Glutamatergic neuron (in vitro differentiated cells): ENCODE data around the gene PMF1. TPM values are rescaled to one million over a fixed set of nuclear protein-coding genes. Genes with fewer than 3 reads are reported as not detected.

Experiments used
- DNase-seq: peaks from one replicate; pipeline ENCODE4 v3.0.0; 2022
- H3K27ac Mint-ChIP-seq: one replicate; pipeline ENCODE4 v1.8.0; 2020; ENCODE audit warnings: mild to moderate bottlenecking, mixed read lengths, inconsistent platforms; ENCODE audit not compliant: unreplicated experiment
- H3K27me3 Mint-ChIP-seq: one replicate; pipeline ENCODE4 v1.8.0; 2020; ENCODE audit warnings: mild to moderate bottlenecking, moderate library complexity, mixed read lengths, inconsistent platforms; ENCODE audit not compliant: unreplicated experiment
- H3K36me3 Mint-ChIP-seq: one replicate; pipeline ENCODE4 v1.8.0; 2020; ENCODE audit warnings: mild to moderate bottlenecking, mixed read lengths, inconsistent platforms; ENCODE audit not compliant: unreplicated experiment
- H3K4me1 Mint-ChIP-seq: one replicate; pipeline ENCODE4 v1.8.0; 2020; ENCODE audit warnings: mild to moderate bottlenecking, low read depth, mixed read lengths, inconsistent platforms; ENCODE audit not compliant: unreplicated experiment
- H3K4me3 Mint-ChIP-seq: one replicate; pipeline ENCODE4 v1.8.0; 2020; ENCODE audit warnings: mild to moderate bottlenecking, mixed read lengths, inconsistent platforms; ENCODE audit not compliant: unreplicated experiment
- H3K9me3 Mint-ChIP-seq: one replicate; pipeline ENCODE4 v1.8.0; 2020; ENCODE audit warnings: mild to moderate bottlenecking, moderate library complexity, mixed read lengths, inconsistent platforms; ENCODE audit not compliant: unreplicated experiment
- total RNA-seq: library from RNA; stranded (reverse); fragmentation: NEBNext Ultra II Directional; extraction: Animal tissue kit (Norgen Biotek cat#: 25700); gene quantifications from one replicate; pipeline ENCODE4 v1.2.1, GENCODE V29; 2021; ENCODE audit not compliant: unreplicated experiment
- TF ChIP-seq, protein P1 (sequence below): fragments of 200-600 bp; sonication (generic); IDR thresholded peaks from one replicate; pipeline ENCODE4 v1.5.0; 2021; ENCODE audit not compliant: partially characterized antibody, unreplicated experiment

Gene PMF1
- total RNA-seq, 1 donor from 2014 or later: 31.6 TPM

DNA sequence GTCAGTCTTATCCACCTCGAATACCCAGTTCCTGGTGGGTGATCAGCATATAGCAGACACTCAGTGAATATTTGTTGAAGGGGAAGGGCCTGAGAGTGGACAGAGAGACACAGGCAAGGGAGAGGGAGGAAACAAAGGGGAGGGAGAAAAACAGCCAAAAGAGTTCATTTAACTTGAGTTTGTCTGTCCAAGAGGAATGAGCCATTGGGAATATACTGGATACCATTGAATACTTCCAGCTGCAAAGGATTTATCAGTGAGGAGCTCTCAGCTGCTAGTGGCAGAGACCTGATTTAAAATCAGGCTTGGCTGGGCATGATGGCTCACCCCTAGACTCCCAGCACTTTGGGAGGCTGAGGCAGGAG lies 17.6 kb downstream of the PMF1 start:
- DNase-seq: no peak

DNA sequence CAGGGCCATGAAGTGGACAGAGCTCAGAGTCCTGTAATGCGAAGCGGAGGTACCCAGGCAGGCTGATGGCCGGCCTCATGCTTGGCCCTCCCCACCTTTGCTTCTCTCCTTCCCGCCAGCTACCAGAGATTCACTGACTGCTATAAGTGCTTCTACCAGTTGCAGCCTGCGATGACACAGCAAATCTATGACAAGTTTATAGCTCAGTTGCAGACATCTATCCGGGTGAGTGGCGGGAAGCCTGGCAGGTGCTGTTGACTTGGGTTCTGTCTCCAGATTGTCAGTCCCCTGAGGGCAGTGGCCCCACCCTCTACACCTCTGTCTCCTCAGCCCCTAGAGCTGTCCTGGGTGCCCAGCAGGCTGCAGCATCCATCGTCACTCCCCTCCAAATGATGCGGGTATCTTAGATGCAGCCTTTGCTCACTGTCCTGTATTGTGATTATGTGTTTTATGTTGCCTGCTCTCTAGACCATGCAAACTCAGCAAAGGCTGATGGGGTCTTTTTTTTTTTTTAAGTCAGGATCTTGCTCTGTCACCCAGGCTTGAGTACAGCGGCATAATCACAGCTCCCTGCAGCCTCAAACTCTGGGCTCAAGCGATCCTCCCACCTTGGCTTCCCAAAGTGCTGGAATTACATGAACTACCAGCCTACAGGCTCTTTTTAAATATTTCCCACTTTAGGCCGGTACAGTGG lies 19.5 kb downstream of the PMF1 start:
- peaks cover 2% of the 10 kb centered on the region for H3K27me3 Mint-ChIP-seq
- TF ChIP-seq, protein P1, sequence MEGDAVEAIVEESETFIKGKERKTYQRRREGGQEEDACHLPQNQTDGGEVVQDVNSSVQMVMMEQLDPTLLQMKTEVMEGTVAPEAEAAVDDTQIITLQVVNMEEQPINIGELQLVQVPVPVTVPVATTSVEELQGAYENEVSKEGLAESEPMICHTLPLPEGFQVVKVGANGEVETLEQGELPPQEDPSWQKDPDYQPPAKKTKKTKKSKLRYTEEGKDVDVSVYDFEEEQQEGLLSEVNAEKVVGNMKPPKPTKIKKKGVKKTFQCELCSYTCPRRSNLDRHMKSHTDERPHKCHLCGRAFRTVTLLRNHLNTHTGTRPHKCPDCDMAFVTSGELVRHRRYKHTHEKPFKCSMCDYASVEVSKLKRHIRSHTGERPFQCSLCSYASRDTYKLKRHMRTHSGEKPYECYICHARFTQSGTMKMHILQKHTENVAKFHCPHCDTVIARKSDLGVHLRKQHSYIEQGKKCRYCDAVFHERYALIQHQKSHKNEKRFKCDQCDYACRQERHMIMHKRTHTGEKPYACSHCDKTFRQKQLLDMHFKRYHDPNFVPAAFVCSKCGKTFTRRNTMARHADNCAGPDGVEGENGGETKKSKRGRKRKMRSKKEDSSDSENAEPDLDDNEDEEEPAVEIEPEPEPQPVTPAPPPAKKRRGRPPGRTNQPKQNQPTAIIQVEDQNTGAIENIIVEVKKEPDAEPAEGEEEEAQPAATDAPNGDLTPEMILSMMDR: no peak
- DNase-seq: no peak
- H3K4me1 Mint-ChIP-seq: peaks cover 10% of the 10 kb centered on the region
- H3K27ac Mint-ChIP-seq: peak overlapping the region; percentile 23
- H3K4me3 Mint-ChIP-seq: no peak overlapping the region
- no peaks in the 10 kb centered on the region for H3K36me3 Mint-ChIP-seq
- H3K9me3 Mint-ChIP-seq: peaks cover 5% of the 10 kb centered on the region

More for the DNA sequence above, 17.6 kb downstream of the PMF1 start:
- peak overlapping the region; percentile 34 for H3K27ac Mint-ChIP-seq
- no peaks in the 10 kb centered on the region for H3K36me3 Mint-ChIP-seq
- peaks cover 4% of the 10 kb centered on the region for H3K9me3 Mint-ChIP-seq
- TF ChIP-seq, protein P1: no peak
- H3K4me1 Mint-ChIP-seq: peaks cover 10% of the 10 kb centered on the region
- H3K27me3 Mint-ChIP-seq: peaks cover 2% of the 10 kb centered on the region
- no peak overlapping the region for H3K4me3 Mint-ChIP-seq

DNA sequence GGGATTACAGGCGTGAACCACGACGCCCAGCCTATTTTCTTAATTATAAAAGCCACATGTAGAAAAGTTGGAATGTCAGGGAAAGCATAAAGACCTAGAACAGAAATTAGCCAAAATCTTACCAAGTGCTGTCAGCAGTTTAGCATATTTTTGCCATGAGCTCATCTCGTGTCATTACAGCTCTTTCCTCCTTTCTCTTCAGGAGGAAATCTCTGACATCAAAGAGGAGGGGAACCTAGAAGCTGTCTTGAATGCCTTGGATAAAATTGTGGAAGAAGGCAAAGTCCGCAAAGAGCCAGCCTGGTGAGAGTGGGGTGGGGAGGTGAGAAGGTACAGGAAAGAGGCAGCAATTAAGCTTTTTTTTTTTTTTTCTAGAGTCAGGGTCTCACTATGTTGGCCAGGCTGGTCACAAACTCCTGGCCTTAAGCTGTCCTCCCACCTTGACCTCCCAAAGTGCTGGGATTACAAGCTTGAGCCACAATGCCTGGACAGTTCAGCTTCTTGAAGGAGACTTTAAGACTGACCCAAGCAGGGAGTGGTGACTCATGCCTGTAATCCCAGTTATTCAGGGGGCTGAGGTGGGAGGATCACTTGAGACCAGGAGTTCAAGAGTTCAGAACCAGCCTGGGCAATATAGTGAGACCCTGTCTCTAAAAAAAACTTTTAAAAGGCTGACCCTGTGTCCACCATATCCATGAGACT lies 20.8 kb downstream of the PMF1 start:
- Mint-ChIP-seq H3K9me3 (peaks cover 5% of the 10 kb centered on the region), H3K4me3 (no peak overlapping the region), H3K27me3 (peaks cover 2% of the 10 kb centered on the region), H3K4me1 (peaks cover 10% of the 10 kb centered on the region), H3K27ac (no peak overlapping the region), H3K36me3 (no peaks in the 10 kb centered on the region)
- TF ChIP-seq, protein P1: no peak
- DNase-seq: no peak

DNA sequence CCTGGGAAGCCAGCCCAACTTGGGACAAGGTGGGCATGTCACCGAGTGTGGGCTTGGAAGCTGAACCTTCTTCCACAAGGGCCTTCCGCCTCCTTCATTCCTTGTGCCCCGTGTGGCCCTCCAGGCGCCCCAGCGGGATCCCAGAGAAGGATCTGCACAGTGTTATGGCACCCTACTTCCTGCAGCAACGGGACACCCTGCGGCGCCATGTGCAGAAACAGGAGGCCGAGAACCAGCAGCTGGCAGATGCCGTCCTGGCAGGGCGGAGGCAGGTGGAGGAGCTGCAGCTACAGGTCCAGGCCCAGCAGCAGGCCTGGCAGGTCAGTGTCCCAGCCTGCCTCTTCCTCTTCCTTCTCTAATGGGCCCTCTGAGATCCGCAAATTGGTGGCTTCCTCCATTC lies 23.4 kb downstream of the PMF1 start:
- peaks cover 5% of the 10 kb centered on the region for H3K27me3 Mint-ChIP-seq
- no peak for DNase-seq
- peaks cover 12% of the 10 kb centered on the region for H3K4me1 Mint-ChIP-seq
- no peak overlapping the region for H3K4me3 Mint-ChIP-seq
- TF ChIP-seq, protein P1: no peak
- peaks cover 5% of the 10 kb centered on the region for H3K9me3 Mint-ChIP-seq
- H3K36me3 Mint-ChIP-seq: no peaks in the 10 kb centered on the region
- no peak overlapping the region for H3K27ac Mint-ChIP-seq

DNA sequence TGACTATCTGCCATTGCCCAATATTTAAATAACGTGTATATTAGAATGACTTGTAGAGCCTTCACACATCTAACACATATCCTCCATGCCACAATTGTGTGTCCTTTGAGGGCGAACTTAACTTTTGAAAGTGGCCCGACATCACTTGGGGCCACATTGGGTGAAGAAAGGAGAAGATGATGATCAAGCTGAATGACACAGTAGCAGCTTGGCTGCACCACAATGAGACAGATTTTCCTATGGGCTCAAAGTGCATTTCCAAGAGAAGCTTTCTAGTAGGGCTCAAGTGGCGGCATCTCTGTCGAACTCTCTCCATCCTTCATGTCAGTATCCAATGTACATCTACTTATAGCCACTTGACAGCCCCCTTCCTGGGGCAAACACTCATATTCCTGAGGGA lies 25.4 kb downstream of the PMF1 start:
- Mint-ChIP-seq H3K27me3 (peaks cover 8% of the 10 kb centered on the region), H3K36me3 (no peaks in the 10 kb centered on the region), H3K4me1 (peaks cover 2% of the 10 kb centered on the region), H3K27ac (no peak overlapping the region), H3K9me3 (peaks cover 5% of the 10 kb centered on the region), H3K4me3 (no peak overlapping the region)
- no peak for DNase-seq
- TF ChIP-seq, protein P1: no peak
